ENCODE data around the gene N4BP3.

GRCh38 chr5:178108966-178109365 lies 4.4 kb upstream of the N4BP3 start:
- TF ChIP-seq RAD21 (IDR thresholded peaks at IDR 0.05; ENCODE audit: low read length) (no peak), CTCF (conservative IDR thresholded peaks at IDR 0.05; ENCODE audit: low read depth, low read length) (no peak), BHLHE40 (IDR thresholded peaks at IDR 0.05; ENCODE audit: low read depth, low read length) (no peak), FOS (IDR thresholded peaks at IDR 0.05; ENCODE audit: low read depth, low read length) (no peak), RCOR1 (IDR thresholded peaks at IDR 0.05; ENCODE audit: insufficient replicate concordance, low read length) (no peak), USF2 (IDR thresholded peaks at IDR 0.05; ENCODE audit: low read depth, low read length) (no peak), POLR2A (IDR thresholded peaks at IDR 0.05; ENCODE audit: low read depth, low read length) (no peak)

Measured in IMR-90 (cell line).